ENCODE results near the gene SCYGR8. TPM values are rescaled to one million over a fixed set of nuclear protein-coding genes. Genes with fewer than 3 reads are reported as not detected.

Gene SCYGR8
- not detected for total RNA-seq (2013)
- not detected for polyA plus RNA-seq
- polyA minus RNA-seq = not detected in 2 replicates
- 0 reads per million in 11 experiments for total RNA-seq

- no peaks in the 10 kb centered on the region for H3K36me3 Mint-ChIP-seq
- Histone ChIP-seq H3K79me2 (ENCODE audit: insufficient read depth, low read length) (no peaks in the 10 kb centered on the region), H2AFZ (ENCODE audit: insufficient read depth, low read depth, low read length, poor library complexity, severe bottlenecking) (no peak within 1 kb of the TSS), H3K4me1 (ENCODE audit: control insufficient read depth in 1 of 2, insufficient read depth in 2 of 2, low read length in 2 of 2) (no peaks in the 10 kb centered on the region), H3K36me3 (replicated peaks in 1 of 2; ENCODE audit: control insufficient read depth in 1 of 2, insufficient read depth in 2 of 2, low read length in 2 of 2) (no peaks in the 10 kb centered on the region), H3K9me3 (replicated peaks in 1 of 2; ENCODE audit: control insufficient read depth in 1 of 2, insufficient read depth in 1 of 2, low read length in 2 of 2) (no peaks in the 10 kb centered on the region), H4K20me1 (ENCODE audit: insufficient read depth, low read length) (no peaks in the 10 kb centered on the region), H3K9ac (ENCODE audit: insufficient read depth, low read length, poor library complexity, severe bottlenecking) (no peak within 1 kb of the TSS), H3K27ac (ENCODE audit: low read depth in 1 of 2, low read length in 2 of 2) (no peak within 1 kb of the TSS), H3K27me3 (ENCODE audit: control insufficient read depth in 2 of 2, insufficient read depth in 2 of 2, low read length in 2 of 2) (no peaks in the 10 kb centered on the region), H3K4me3 (replicated peaks in 1 of 3; ENCODE audit: low read depth in 2 of 3, low read length in 3 of 3) (no peak within 1 kb of the TSS), H3K4me2 (replicated peaks; ENCODE audit: extremely low read depth, low read length, poor library complexity, severe bottlenecking) (no peak within 1 kb of the TSS)
- H3K27me3 Mint-ChIP-seq (ENCODE audit: low read depth in 3 of 3) = peaks cover 4 to 9% (median 7%) of the 10 kb centered on the region in 3 donors
- H3K27ac Mint-ChIP-seq = peak within 1 kb of the TSS in 1 of 7 donors; percentile 33
- TF ChIP-seq CTCF (IDR thresholded peaks at IDR 0.05) = no peak
- no CpG with 5 or more reads among the region's 9 CpGs for WGBS (ENCODE audit: insufficient coverage)
- H3K9me3 Mint-ChIP-seq = no peaks in the 10 kb centered on the region
- intact Hi-C loops (cut with micrococcal nuclease) = no loop called here
- H3K4me3 Mint-ChIP-seq = no peak within 1 kb of the TSS
- no peaks in the 10 kb centered on the region for H3K4me1 Mint-ChIP-seq
- DNase-seq = no peak
Measured at GRCh38 chr2:227745594-227745993, at the start of gene SCYGR8. TSS of gene SCYGR8 (plus strand) at chr2:227745894. CDS start at chr2:227745894, 0 bp downstream.

GRCh38 chr2:227696990-227697679 lies 48.6 kb upstream of the SCYGR8 start:
- H3K4me3 Mint-ChIP-seq = no peak overlapping the region
- no peak for DNase-seq
- intact Hi-C loops (cut with micrococcal nuclease) = no loop called here
- H4K20me1 ChIP-seq (ENCODE audit: insufficient read depth, low read length) = no peaks in the 10 kb centered on the region
- no peak for TF ChIP-seq CTCF (IDR thresholded peaks at IDR 0.05)
- WGBS (ENCODE audit: insufficient coverage) = no CpG with 5 or more reads among the region's 2 CpGs
- H3K27ac Mint-ChIP-seq = no peak overlapping the region
- H3K27ac ChIP-seq (ENCODE audit: low read depth in 1 of 2, low read length in 2 of 2) = no peak overlapping the region
- H3K4me3 ChIP-seq (replicated peaks in 1 of 3; ENCODE audit: low read depth in 2 of 3, low read length in 3 of 3) = no peak overlapping the region
- no peak overlapping the region for H3K4me2 ChIP-seq (replicated peaks; ENCODE audit: extremely low read depth, low read length, poor library complexity, severe bottlenecking)
- H3K79me2 ChIP-seq (ENCODE audit: insufficient read depth, low read length) = no peaks in the 10 kb centered on the region
- peaks cover 0 to 4% (median 0%) of the 10 kb centered on the region in 7 donors for H3K9me3 Mint-ChIP-seq
- no peaks in the 10 kb centered on the region for H3K27me3 ChIP-seq (ENCODE audit: control insufficient read depth in 2 of 2, insufficient read depth in 2 of 2, low read length in 2 of 2)
- H3K9ac ChIP-seq (ENCODE audit: insufficient read depth, low read length, poor library complexity, severe bottlenecking) = no peak overlapping the region
- H3K9me3 ChIP-seq (replicated peaks in 1 of 2; ENCODE audit: control insufficient read depth in 1 of 2, insufficient read depth in 1 of 2, low read length in 2 of 2) = no peaks in the 10 kb centered on the region
- H3K4me1 Mint-ChIP-seq = peaks cover 2% of the 10 kb centered on the region
- no peaks in the 10 kb centered on the region for H3K36me3 Mint-ChIP-seq
- peaks cover 0 to 7% (median 6%) of the 10 kb centered on the region in 3 donors for H3K27me3 Mint-ChIP-seq (ENCODE audit: low read depth in 3 of 3)
- no peaks in the 10 kb centered on the region for H3K4me1 ChIP-seq (ENCODE audit: control insufficient read depth in 1 of 2, insufficient read depth in 2 of 2, low read length in 2 of 2)
- H3K36me3 ChIP-seq (replicated peaks in 1 of 2; ENCODE audit: control insufficient read depth in 1 of 2, insufficient read depth in 2 of 2, low read length in 2 of 2) = no peaks in the 10 kb centered on the region
- H2AFZ ChIP-seq (ENCODE audit: insufficient read depth, low read depth, low read length, poor library complexity, severe bottlenecking) = no peak overlapping the region

All from CD14-positive monocyte (primary cell).